Adipose tissue (tissue), 3 donors: ENCODE measurements around the gene MOGAT3. TPM values are rescaled to one million over a fixed set of nuclear protein-coding genes. Genes with fewer than 3 reads are reported as not detected.

Source experiments
- H3K27ac ChIP-seq: one replicate; pipeline ENCODE4 v1.5.1; 2013; ENCODE audit warnings: low read depth, low read length
- WGBS, 3 donors: extraction: QIAGEN DNeasy Blood & Tissue Kit; methylation state at CpG; one replicate each; pipeline ENCODE4 v1.1.7; 2013; 5-methylcytosine and 5-hydroxymethylcytosine counted together
- polyA plus RNA-seq, 3 donors: library from polyadenylated mRNA; stranded (reverse); fragments of 200-250 nt; gene quantifications; one replicate each; pipeline ENCODE4 v1.2.3, GENCODE V29; 2013
- donor health status: healthy with polysubstance abuse.
- donor health status: Bipolar disorder and iron deficiency.
- donor health status: healthy.

MOGAT3 gene
- polyA plus RNA-seq, 3 donors, result not detected

DNA sequence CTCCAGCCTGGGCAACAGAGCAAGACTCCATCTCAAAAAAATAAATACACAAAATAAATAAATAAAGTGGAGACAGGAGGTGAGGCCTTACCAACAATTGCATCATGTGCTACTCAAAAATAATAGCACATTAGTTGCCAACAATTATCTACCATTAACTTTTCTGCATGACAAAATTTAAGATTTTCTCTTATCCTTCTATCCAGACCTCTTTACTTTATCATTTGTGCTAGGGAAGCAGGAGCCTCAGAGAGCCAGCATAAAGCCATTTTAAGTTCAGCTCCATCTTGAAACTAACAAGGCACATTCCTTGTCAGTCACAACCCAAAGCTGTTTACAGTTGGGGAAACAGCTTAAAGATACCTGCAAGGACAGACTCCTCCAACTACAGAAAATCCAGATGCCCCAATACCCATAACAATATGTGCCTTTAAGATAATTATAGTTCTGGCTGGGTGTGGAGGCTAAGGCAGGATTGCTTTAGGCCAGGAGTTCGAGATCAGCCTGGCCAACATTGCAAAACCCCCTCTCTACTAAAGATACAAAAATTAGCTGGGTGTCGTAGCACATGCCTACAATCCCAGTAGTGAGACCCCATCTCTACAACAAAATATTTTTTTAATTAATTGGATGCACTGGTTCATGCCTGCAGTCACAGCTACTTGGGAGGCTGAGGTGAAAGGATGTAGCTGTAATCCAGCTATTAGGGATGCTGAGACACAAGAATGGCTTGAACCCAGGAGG lies 48.8 kb downstream of the MOGAT3 start:
- no peak overlapping the region for H3K27ac ChIP-seq
- 71 to 82% (median 74%) methylated on average over 2 of the region's 2 CpGs for WGBS, 3 donors

Other genes starting within 250 kb of the MOGAT3 start
- gene MUC12, start 231.5 kb downstream of the MOGAT3 start, polyA plus RNA-seq, result 1 to 10 TPM in 1 of 3 donors, under 1 TPM in 1, not detected in 1; 0.70 to 1.7 TPM
- under 1 TPM; under 0.01 TPM for gene MUC17, start 181.0 kb downstream of the MOGAT3 start, polyA plus RNA-seq
- gene TRIM56, start 115.6 kb downstream of the MOGAT3 start, polyA plus RNA-seq, result 10 to 100 TPM in 2 of 3 donors, 1 to 10 TPM in 1; 6.7 to 23.1 (median 10.2) TPM
- gene SERPINE1, start 73.9 kb downstream of the MOGAT3 start, polyA plus RNA-seq, result 100 to 1,000 TPM in 1 of 3 donors, 10 to 100 TPM in 2; 17.2 to 110 (median 29.5) TPM
- gene AP1S1, start 46.6 kb downstream of the MOGAT3 start, polyA plus RNA-seq, result 10 to 100 TPM; 25.2 to 42.6 (median 32.5) TPM
- gene VGF, start 35.5 kb downstream of the MOGAT3 start, polyA plus RNA-seq, result 1 to 10 TPM in 1 of 3 donors, under 1 TPM in 1, not detected in 1; 0.22 to 8.6 TPM
- gene NAT16, start 20.7 kb downstream of the MOGAT3 start, polyA plus RNA-seq, result under 1 TPM in 1 of 3 donors, not detected in 2; 0.35 TPM
- gene PLOD3, start 16.5 kb upstream of the MOGAT3 start, polyA plus RNA-seq, result 10 to 100 TPM; 34.0 to 49.1 (median 48.6) TPM
- gene ZNHIT1, start 17.1 kb upstream of the MOGAT3 start, polyA plus RNA-seq, result 100 to 1,000 TPM in 2 of 3 donors, 10 to 100 TPM in 1; 51.5 to 140 (median 100) TPM
- gene CLDN15, start 36.8 kb upstream of the MOGAT3 start, polyA plus RNA-seq, result 10 to 100 TPM in 2 of 3 donors, 1 to 10 TPM in 1; 6.1 to 29.1 (median 22.9) TPM
- gene FIS1, start 44.0 kb upstream of the MOGAT3 start, polyA plus RNA-seq, result 100 to 1,000 TPM; 177 to 416 (median 341) TPM
- 10 to 100 TPM; 12.6 to 23.3 (median 14.2) TPM for gene IFT22, start 120.8 kb upstream of the MOGAT3 start, polyA plus RNA-seq
- gene COL26A1, start 161.8 kb upstream of the MOGAT3 start, polyA plus RNA-seq, result 1 to 10 TPM in 1 of 3 donors, under 1 TPM in 2; 0.01 to 1.1 (median 0.11) TPM